Measurements from ENCODE around the gene REC8. TPM values are rescaled to one million over a fixed set of nuclear protein-coding genes. Genes with fewer than 3 reads are reported as not detected.
"Not testable (repeated sequence)": the region's sequence is repeated elsewhere in the genome, so short reads cannot be mapped to it uniquely, and the experiment has no call there.

The REC8 gene
- total RNA-seq, 1 donor from 2014 or later: 4.4 TPM

DNA sequence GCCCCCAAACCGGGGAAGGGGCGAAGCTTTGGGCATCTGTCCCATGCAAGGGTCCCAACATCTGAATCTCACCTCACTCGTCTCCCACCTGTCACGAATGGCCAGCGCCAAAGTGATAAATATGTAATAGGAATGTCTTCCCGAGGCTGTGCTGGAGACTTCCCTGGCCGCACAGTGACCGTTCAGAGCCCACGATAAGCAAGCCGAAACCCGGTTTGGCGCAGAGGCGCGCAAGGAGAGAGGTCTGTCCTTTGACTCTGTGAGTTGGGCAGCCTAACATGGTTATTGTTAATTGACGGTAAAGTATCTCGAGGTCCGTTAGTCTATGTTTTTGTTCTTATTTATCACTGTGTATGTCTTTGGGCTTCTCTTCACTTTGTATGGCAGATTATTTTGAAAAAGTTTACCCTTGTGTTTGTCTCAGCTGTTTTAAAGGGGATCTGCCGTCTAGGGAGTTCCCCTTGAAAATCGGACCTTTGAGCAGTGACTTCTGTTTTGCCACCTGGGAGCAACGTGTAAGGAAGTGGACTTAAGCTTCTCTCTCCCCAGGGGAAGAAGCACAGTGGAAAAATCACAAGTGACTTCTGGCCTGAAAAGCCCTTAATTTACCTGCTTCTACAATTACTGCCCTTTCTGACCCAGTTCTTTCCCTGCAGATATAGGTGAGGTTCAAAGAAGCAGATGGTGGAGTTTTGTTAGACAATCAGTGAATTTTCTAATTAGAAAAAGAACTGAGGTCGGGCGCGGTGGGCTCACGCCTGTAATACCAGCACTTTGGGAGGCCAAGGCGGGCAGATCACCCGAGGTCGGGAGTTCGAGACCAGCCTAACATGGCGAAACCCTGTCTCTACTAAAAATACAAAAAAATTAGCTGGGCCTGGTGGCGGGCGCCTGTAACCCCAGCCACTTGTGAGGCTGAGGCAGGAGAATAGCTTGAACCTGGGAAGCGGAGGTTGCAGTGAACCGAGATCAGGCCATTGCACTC is 24.5 kb downstream of the REC8 start:
- no peak for DNase-seq (ENCODE audit: low spot score)
- H3K4me1 Mint-ChIP-seq (ENCODE audit: low read depth): peaks cover 39% of the 10 kb centered on the region
- peaks cover 17% of the 10 kb centered on the region for H3K36me3 Mint-ChIP-seq (ENCODE audit: low read depth)

DNA sequence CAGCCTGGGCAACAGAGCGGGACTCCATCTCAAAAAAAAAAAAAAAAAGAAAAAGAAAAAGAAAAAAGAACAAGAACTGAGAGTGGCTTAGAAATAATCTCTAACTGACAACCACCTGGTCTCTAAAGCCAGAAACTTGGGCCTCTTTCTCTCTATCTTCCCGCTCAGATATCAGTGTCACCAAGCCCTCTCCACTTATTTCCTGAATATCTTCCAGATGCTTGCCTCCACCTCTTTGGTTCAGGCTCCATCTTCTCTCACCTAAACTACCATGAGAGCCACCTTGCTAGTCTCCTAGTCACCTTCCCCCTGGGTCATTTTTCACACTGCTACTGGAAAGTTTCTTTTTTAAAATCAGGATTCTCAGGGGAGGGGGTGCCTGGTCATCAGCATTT is 25.2 kb downstream of the REC8 start:
- Mint-ChIP-seq H3K36me3 (ENCODE audit: low read depth) (peaks cover 18% of the 10 kb centered on the region), H3K27ac (ENCODE audit: unreplicated experiment) (peak overlapping the region; percentile 96), H3K27me3 (ENCODE audit: low read depth) (no peaks in the 10 kb centered on the region), H3K4me1 (ENCODE audit: low read depth) (peaks cover 39% of the 10 kb centered on the region), H3K9me3 (ENCODE audit: low read depth) (peaks cover 5% of the 10 kb centered on the region), H3K4me3 (ENCODE audit: unreplicated experiment) (peak overlapping the region; percentile 93)
- DNase-seq (ENCODE audit: low spot score): no peak
- TF ChIP-seq, protein P1, sequence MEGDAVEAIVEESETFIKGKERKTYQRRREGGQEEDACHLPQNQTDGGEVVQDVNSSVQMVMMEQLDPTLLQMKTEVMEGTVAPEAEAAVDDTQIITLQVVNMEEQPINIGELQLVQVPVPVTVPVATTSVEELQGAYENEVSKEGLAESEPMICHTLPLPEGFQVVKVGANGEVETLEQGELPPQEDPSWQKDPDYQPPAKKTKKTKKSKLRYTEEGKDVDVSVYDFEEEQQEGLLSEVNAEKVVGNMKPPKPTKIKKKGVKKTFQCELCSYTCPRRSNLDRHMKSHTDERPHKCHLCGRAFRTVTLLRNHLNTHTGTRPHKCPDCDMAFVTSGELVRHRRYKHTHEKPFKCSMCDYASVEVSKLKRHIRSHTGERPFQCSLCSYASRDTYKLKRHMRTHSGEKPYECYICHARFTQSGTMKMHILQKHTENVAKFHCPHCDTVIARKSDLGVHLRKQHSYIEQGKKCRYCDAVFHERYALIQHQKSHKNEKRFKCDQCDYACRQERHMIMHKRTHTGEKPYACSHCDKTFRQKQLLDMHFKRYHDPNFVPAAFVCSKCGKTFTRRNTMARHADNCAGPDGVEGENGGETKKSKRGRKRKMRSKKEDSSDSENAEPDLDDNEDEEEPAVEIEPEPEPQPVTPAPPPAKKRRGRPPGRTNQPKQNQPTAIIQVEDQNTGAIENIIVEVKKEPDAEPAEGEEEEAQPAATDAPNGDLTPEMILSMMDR (IDR thresholded peaks at IDR 0.05): no peak

More for the DNA sequence above, 24.5 kb downstream of the REC8 start:
- Mint-ChIP-seq H3K4me3 (ENCODE audit: unreplicated experiment) (peak overlapping the region; percentile 93), H3K27me3 (ENCODE audit: low read depth) (no peaks in the 10 kb centered on the region), H3K27ac (ENCODE audit: unreplicated experiment) (peak overlapping the region; percentile 96), H3K9me3 (ENCODE audit: low read depth) (no peaks in the 10 kb centered on the region)
- TF ChIP-seq, protein P1 (IDR thresholded peaks at IDR 0.05): no peak

DNA sequence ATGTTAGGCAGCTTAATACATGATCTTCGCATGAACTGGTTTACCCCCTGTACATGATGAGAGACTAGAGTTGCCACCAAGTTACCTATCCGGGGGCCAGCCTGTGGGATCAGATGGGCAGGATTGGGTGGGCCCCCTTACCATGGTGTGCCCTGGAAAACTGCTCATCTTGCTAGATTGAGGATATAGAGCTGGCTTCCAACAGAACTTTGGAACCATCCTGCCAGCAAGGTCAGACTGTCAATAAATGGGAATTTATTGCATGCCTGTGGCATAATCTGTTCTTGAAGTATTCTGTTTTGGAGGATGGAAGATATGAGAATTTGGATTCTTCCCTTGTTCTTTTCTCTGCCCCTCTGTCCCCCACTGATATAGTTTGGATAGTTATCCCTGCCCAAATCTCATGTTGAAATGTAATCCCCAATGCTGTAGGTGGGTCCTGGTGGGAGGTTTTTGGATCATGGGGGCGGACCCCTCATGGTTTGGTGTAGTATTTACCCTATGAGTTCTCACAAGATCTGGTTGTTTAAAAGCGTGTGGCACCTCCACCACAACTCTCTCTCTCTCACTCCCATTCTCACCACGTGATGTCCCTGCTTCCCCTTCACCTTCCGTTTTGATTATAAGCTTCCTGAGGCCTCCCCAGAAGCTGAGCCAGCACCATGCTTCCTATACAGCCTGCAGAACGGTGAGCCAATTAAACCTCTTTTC is 27.1 kb downstream of the REC8 start:
- Mint-ChIP-seq H3K27ac (ENCODE audit: unreplicated experiment) (no peak overlapping the region), H3K9me3 (ENCODE audit: low read depth) (peaks cover 12% of the 10 kb centered on the region)

DNA sequence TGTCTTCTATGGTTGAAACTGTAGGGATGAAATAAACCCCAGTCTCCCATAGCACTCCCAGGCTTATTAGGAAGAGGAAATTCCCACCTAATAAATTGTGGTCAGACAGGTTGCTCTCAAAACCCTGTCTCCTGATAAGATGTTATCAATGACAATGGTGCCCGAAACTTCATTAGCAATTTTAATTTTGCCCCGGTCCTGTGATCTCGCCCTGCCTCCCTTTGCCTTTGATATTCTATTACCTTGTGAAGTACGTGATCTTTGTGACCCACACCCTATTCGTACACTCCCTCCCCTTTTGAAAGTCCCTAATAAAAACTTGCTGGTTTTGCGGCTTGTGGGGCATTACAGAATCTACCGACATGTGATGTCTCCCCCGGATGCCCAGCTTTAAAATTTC is 30.7 kb downstream of the REC8 start:
- not testable (repeated sequence) for DNase-seq (ENCODE audit: low spot score); H3K27ac Mint-ChIP-seq (ENCODE audit: unreplicated experiment); H3K27me3 Mint-ChIP-seq (ENCODE audit: low read depth); H3K4me1 Mint-ChIP-seq (ENCODE audit: low read depth); H3K4me3 Mint-ChIP-seq (ENCODE audit: unreplicated experiment)
- Mint-ChIP-seq H3K36me3 (ENCODE audit: low read depth) (peaks cover 34% of the 10 kb centered on the region), H3K9me3 (ENCODE audit: low read depth) (peaks cover 12% of the 10 kb centered on the region)

More for the DNA sequence above, 27.1 kb downstream of the REC8 start:
- no peaks in the 10 kb centered on the region for H3K27me3 Mint-ChIP-seq (ENCODE audit: low read depth)
- H3K36me3 Mint-ChIP-seq (ENCODE audit: low read depth): peaks cover 19% of the 10 kb centered on the region
- peaks cover 32% of the 10 kb centered on the region for H3K4me1 Mint-ChIP-seq (ENCODE audit: low read depth)
- DNase-seq (ENCODE audit: low spot score): no peak
- no peak overlapping the region for H3K4me3 Mint-ChIP-seq (ENCODE audit: unreplicated experiment)
- TF ChIP-seq, protein P1 (IDR thresholded peaks at IDR 0.05): no peak

DNA sequence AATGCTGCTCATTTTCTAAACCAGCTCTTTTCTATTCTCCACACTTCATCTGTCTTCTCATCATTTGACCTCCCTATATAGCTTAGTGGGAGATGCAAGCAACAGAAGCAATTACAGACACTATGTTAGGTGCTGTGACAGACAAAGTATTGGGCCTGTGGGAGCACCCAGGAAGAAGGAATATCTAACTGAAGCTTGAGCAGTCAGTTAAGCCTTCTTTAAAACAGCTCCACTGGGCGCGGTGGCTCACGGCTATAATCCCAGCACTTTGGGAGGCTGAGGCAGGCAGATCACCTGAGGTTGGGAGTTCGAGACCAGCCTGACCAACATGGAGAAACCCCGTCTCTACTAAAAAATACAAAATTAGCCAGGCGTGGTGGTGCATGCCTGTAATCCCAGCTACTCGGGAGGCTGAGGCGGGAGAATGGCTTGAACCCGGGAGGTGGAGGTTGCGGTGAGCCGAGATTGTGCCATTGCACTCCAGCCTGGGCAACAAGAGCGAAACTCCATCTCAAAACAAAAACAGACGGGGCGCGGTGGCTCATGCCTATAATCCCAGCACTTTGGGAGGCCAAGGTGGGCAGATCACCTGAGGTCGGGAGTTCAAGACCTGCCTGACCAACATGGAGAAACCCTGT is 31.5 kb downstream of the REC8 start:
- peaks cover 35% of the 10 kb centered on the region for H3K36me3 Mint-ChIP-seq (ENCODE audit: low read depth)
- H3K27ac Mint-ChIP-seq (ENCODE audit: unreplicated experiment); H3K4me3 Mint-ChIP-seq (ENCODE audit: unreplicated experiment); DNase-seq (ENCODE audit: low spot score); H3K27me3 Mint-ChIP-seq (ENCODE audit: low read depth); H3K4me1 Mint-ChIP-seq (ENCODE audit: low read depth): not testable (repeated sequence)
- H3K9me3 Mint-ChIP-seq (ENCODE audit: low read depth): peaks cover 12% of the 10 kb centered on the region
